Measurements from ENCODE around the gene CASP8.
"Not testable (repeated sequence)": the region's sequence is repeated elsewhere in the genome, so short reads cannot be mapped to it uniquely, and the experiment has no call there.

The CASP8 gene

DNA sequence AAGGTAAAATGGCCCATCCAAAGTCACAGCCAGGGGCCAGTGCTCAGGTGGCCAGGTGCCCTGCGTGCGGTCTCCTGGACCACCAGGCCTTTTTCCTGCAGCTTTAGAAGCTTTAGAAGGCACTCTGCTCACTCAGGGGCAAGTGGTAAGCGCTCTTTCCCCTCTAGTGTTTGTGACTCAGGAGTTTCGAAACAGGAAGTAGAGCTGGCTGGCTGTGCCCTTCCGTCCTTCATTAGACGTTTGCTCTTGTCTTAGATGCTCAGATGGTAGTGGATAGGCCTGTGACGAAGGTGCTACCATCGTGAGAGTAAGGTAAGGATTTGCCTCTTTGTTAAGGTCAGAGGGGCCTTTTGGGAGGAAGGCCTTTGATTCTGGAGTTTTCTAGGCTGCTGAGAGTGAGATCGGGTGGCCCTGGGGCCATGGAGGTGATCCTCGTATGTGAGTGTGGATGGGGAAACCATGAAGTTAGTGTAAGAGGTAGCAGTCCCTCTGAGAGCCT is at the start of gene CASP8:
Gene CASP8 (plus strand): TSS at position 235 of the 499 bp plus-strand sequence. CDS start 5,951 bp downstream, outside the sequence.
- no peak for DNase-seq

DNA sequence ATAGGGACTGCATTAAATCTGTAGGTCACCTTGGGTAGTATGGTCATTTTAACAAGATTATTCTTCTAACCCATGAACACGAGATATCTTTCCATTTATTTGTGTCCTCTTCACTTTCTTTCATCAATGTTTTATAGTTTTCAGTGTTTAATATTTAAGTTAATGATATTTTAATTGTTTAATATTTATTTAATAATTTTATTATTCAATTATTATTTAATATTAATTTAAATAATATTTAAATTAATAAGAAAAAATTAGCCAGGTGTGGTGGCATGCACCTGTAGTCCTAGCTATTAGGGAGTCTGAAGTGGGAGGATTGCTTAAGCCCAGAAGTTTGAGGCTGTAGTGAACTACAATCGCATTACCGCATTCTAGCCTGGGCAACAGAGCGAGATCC is 44.4 kb upstream of the CASP8 start:
- DNase-seq, result no peak

DNA sequence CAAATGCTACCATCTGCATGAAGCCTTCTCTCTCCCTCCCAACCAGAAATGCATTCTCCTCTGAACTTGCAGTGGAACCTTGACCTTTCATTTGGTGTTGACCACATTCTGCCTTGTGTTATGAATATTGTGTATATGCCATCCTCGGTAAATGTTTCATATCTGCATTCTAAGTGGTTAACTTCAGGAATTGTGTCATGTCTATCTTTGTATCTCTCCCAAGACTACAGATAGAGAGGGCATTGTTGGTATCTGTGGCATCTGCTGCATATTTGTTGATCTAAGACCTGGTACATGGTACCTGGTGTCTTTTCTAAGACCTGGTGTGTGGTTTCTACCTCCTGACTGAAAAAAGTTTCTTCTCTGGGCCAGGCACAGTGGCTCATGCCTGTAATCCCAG is 43.4 kb upstream of the CASP8 start:
- DNase-seq, result no peak

DNA sequence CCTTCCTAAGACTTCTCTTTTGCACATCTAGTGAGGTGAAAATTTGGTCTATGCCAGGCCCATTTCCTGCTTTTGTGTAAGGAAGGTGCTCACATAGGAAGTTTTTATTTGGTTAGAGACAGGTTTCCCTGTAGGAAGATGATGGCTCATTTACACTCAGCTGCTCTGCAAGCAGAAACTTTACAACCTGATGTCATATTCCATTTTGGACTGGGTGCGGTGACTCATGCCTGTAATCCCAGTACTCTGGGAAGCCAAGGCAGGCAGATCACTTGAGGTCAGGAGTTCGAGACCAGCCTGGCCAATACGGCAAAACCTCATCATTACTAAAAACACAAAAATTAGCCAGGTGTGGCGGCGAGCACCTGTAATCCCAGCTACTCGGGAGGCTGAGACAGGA is 41.6 kb upstream of the CASP8 start:
- DNase-seq, result no peak

DNA sequence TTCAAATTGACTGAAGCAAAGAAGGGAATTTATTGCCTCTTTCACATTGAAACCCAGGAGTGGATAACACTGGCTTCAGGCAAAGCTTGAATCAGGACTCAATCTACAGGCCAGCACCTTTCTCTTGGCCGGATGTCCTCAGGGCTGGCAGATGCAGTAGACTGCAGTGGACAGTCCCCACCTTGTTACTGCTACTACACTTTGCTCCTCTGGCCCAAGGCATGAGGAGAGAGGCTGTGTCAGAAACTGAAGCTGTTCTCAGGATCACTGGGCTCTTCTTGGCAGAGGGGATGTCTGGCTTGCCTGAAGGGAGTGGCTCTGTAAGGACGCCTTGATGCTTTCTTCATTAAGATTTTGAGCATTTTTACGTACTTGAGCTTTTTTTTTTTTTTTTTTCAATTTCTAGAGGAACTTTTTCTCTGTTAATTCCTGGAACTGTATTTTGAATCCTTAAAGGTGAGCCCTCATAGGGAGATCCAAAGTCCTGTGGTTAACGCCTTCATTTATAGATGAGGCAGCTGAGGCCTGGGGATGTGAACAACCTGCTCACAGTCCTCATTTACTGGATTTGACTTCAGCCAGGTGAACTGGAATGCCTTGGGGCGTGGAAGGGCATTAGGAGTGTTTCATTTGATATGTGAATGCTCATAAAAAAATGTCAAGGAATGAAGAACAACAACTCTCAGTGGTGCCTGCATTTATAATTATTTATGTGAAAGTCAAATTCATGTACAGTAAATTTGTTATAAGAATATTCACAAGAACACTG is 40.8 kb upstream of the CASP8 start:
- DNase-seq, result no peak

DNA sequence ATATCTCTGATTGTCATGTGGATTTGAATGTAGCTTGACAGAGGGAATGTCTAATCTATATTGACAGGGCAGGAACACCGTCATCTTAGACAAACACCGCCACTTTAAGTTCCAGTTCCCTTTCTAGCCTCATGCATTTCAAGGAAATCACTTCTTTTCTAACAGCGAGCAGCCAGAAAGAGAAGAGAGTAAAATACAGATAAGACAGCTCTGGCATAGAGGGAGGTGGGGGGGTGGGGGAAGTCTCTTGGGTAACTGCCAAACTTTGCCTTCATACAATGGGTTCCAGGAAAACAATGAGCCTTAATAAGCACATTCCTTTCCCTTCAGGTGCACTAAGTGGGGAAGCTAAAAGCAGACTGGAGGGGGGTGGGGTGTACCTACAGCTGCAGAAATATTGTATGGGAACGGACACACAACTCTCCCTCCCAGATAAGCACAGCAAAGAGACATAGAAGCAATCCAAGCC is 40.2 kb upstream of the CASP8 start:
- DNase-seq, result peak; percentile 45

DNA sequence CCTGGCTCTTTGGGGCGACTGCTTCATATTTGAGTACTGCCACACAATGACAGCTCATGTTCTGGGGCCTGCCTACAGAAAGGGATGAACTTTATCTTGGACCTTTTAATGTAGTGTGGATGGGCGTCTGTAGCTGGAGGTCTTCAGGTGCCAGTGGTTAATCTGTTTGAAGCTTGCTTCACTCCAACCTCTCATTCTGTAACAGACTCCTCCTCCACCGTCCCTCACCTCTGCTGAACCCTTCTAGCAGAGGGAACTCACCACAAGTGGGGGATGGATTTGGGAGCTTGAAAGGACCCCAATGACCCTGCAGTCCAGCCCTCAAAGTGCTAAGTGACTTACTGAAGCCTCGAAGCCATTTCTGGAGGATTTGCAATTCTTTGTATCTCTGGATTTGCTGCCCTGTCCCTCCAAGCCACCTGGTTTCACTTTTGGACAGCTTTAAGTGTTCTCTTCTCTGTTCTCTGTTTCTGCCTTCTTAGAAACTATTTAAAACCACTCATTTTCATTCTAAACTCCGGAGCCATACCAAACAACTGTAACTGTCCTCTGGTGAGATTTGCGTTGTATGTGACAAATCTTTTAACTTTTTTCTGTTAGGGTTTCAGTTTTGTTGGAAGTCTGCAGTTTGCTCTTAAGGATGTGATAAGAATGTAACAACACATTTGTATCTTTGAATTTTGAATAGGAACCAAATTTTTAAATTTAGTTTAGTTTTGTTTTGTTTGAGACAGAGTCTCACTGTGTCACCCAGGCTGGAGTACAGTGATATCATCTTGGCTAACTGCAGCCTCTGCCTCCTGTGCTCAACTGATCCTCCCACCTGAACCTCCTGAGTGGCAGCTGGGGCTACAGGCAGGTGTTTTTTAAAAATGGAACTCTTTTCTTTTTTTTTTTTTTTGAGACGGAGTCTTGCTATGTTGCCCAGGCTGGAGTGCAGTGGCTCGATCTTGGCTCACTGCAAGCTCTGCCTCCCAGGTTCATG is 37.0 kb upstream of the CASP8 start:
- no peak for DNase-seq

DNA sequence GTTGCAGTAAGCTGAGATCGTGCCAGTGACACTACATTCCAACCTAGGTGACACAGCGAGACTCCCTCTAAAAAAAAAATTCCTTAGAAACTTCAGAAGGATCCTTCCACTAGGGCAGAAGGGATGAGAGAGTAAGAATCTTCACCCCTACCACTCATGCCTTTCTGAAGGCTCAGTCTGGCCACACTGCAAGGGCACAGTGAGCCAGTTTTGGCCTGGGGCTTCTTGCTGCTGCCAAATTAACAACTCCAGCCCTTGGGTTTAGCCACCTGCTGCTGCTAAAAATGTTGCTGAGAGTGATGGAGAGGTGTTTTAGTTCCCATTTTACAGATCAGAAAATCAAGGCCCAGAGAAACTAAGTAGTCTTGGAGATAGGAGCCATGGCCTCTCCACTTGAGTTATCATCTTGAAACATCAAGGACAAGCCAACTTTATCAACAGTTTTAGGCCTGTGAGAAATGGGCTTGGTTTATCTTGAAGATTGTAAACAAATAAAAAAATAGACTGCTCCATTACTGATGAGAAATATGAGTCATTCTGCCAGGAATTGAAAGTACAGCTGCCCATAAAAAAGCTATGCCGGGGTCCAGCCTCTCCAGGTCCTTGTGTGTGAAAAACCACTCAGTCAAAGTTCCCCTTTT is 31.9 kb upstream of the CASP8 start:
- DNase-seq, result no peak

DNA sequence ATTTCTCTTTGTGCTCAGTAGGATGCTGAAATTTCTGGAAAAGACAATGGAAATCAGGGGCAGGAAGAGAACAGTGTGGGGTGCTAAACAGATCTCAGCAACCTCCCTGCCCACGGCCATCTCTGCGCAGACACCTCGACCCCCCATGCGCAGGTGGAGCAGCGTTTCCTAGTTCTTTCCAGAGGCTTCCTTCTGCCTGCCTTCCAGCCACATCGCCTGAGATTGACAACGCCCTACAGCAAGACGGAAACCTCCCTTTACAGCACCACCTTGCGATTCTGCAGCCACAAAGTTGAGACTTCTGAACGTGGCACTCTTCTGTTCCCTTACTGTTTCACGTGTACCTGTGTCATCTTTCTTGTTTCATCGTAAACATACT is 31.4 kb upstream of the CASP8 start:
- DNase-seq, result no peak

DNA sequence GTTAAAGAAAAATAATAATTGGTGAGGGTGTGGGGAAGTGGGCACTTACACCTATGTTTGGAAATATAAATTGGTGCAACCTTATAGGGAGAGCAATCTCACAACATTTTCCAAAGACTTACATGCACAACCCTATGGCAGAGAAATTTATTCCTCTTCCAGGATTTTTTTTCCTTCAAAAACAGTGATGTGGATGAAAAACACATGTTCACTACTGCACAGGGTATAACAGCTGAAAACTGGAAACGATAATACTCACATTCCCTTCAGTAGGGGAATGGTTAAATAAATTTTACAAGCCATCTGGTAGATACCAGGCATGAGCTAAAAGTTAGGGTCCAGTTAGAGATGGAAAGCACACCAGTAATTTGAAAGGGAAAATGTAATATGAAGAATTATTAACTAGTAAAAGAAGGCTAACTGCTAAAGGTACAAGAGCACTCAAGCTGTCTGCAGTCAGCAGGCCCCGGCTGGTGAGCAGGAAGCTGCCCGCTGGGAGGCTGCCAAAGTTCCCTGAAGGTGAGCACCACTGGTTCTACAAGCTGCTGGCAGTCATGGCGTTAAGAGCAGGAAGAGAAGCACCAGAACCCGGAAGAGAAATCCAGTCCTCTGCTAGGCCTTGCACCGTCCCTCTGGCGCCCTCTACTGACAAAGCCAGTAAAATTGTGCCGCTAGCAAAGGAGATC is 28.4 kb upstream of the CASP8 start:
- peak; percentile 79 for DNase-seq

DNA sequence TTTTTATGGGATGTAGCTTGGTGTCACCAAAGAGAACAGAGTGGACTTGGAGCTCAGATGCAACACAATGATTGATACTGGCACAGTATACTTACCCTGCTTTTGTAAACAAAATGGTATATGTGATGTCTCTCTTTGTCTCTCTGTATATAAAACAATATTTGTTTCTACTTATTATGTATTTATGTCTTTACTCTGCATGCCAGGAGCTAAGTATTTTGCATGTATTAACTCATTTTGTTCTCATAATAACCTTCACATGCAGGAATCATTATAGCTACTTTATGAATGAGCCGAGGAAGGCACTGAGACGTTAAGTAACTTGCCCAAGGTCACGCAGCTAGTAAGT is 27.9 kb upstream of the CASP8 start:
- no peak for DNase-seq

DNA sequence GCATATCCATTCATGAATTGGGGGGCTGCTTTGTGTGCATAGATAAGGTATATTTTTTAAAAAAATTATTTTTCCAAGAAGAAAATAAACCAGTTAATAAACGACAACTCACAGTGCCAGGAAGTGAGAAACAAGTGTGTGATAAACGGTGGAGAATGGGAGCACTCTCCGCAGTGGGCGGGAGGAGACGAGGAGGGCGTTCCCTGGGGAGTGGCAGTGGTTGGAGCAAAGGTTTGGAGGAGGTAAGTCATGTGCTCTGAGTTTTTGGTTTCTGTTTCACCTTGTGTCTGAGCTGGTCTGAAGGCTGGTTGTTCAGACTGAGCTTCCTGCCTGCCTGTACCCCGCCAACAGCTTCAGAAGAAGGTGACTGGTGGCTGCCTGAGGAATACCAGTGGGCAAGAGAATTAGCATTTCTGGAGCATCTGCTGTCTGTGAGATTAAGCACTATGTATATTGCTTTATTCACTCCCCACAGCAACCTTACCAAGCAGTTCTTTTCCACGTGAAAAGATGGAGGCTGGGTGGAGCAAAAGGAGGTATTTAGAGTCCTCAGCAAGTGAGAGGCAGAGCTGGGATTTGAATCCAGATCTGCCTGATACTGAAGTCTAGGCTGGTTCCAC is 27.0 kb upstream of the CASP8 start:
- peak; percentile 89 for DNase-seq

DNA sequence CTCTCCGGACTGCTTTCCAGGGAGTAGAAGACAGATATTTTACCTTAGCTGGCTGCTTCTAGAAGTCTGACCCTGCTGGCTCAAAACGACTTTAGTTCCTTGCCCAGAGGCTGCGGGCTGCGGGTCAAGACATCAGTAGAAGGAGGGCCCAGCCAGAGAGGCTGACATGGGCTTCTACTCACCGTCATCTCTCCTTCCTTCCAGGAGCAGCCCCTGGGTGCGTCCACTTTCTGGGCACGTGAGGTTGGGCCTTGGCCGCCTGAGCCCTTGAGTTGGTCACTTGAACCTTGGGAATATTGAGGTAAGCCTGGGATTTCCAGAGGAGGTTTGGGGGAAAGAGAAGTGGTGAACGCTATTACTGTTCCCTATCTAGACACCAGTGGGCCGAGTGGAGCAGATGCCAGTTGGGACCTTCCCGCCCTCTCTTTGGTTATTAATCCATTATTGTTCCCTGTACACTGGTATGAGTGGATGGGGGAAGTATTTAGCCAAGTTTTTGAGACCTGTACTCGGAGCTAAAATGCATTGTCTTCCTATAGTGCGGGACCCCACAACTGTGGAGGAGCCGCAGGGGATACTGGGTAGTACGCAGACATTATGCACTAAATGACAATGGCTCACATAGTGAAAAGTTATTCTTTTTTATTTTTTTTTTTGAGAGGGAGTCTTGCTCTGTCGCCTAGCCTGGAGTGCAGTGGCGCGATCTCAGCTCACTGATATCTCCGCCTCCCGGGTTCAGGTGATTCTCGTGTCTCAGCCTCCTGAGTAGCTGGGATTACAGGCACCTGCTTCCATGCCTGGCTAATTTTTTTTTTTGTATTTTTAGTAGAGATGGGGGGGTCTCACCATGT is 26.3 kb upstream of the CASP8 start:
- DNase-seq, result peak; percentile 2

DNA sequence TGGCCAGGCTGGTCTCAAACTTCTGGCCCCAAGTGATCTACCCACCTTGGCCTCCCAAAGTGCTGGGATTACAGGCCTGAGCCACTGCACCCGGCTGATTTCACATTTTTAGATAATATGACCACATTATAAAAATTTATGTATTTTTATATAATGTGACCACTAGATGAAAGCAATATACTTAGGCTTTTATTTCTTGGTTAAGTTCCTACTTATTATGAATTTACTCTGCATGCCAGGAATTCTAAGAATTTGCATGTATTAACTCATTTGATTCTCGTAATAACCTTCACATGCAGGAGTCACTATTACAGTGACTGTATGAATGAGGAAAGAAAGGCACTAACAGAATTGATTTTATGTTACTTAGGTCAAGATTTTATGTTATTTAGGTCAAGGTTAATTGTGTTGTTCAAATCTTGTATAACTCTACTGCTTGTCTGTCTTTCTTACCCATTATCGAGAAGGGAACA is 25.6 kb upstream of the CASP8 start:
- no peak for DNase-seq

DNA sequence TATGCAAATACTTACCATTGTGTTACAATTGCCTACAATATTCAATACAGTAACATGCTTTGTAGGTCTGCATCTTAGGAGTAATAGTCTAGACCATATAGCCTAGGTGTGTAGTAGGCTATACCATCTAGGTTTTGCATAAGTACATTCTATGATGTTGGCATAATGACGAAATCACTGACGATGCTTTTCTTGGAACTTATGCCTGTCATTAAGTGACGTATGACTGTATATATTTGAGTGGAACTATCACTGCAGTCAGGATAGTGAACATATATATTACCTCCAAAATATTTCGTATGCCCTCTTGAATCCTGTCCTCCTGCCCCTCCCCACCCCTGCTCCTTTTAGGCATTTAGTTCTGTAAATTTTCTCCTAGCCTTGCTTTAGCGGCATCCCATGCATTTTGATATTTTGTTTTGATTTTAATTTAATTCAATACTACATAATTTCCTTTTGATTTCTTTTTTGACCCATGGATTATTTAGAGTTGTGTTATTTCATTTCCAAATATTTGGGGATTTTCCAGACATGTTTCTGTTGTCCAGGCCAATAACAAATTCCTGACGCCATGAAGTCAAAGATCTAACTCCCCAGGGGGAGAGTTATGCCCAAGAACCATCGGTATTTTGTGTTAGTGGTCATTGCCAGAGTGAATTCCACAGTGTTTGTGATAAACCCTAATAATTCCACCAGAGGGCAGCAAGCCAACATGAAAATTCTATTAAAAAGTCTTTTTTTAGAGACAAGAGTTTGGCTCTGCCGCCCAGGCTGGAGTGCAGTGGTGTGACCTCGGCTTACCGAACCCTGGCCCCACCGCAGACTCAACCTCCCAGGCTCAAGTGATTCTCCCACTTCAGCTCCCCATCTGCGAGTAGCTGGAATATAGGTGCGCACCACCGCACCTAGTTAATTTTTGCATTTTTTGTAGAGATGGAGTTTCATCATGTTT is 24.2 kb upstream of the CASP8 start:
- peak; percentile 18 for DNase-seq

DNA sequence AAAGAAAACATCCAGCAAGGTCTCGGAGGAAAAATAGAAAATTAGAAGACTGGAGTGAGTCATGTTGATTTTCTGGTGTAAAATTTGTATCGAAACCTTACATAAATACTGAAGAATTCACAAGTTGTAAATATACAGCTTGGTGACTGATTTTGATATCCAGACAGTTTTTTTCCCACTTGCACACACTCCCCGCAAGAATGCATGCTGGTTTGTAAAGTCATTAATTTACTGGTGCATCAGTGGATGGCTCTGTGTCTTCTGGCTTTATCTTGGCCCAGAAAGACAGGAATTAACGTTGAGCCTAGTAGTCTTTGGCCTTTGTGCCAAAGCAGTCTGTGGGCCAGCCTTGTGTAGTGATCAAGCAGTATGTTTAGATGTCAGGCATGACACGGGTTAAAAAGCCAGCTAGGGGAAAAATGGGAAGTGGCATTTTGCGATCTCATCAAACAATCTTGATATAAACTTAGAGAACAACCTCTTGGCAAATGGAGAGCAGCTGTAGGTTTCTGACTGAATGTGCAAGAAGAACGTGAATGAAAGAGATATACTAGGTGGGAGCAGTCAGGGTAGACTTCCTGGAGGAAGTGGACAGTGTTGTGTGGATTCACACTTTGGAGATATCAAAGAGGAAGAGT is 22.7 kb upstream of the CASP8 start:
- DNase-seq, result no peak

DNA sequence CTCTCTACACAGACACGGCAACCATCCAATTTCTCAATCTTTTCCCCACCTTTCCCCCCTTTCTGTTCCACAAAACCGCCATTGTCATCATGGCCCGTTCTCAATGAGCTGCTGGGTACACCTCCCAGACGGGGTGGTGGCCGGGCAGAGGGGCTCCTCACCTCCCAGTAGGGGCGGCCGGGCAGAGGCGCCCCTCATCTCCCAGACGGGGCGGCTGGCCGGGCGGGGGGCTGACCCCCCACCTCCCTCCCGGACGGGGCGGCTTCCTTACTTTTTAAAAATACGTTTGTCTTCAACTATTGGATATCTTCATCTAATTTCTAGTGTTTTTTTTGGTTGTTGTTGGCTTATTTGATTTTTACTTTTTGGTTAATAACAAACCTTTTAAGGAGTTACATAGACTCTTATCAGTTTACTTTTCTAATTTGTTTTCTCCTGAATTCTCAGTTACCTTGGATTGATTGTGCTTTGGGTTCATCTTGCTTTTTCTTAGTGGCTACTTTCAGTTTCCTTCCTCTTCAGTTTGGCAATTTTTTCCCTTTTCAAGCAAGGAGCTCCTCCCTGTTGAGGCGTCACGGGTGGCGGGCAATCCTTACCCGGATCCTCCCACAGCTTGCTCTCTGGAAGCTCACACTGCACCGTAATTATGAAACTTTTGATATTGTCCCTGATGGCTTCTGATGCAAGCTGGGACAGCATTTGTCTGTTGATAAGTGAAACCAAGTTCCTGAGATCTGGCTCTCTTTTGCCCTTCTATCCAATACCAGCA is 21.0 kb upstream of the CASP8 start:
- DNase-seq, result not testable (repeated sequence)

DNA sequence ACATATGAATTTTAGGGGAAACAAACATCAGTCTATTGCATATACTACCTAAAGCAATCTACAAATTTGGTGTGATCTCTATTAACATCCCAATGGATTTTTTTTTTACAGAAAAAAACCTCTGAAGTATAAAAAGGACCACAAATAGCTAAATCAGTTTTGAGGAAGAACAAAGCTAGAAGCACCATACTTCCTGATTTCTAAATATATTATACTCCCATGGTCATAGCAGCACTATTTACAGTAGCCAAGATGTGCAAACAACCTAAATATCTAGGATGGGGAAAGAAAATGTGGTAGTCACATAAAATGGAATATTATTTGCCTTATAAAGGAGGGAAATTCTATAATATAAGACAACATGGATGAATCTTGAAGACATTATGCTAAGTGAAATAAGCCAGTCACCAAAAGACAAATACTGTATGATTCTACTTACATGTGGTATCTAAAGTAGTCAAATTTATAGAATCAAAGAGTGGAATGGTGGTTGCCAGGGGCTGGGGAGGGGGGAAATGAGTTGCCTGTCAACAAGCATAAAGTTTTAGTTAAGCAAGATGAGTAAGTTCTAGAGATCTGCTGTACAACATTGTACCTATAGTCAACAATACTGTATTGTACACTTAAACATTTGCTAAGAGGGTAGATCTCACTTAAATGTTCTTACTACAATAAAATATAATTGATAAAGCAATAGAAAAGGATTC is 17.6 kb upstream of the CASP8 start:
- DNase-seq, result no peak
